Fibroblast of villous mesenchyme (primary cell): ENCODE results near the gene TCF7. TPM values are rescaled to one million over a fixed set of nuclear protein-coding genes. Genes with fewer than 3 reads are reported as not detected.

ENCODE experiments used
- DNase-seq: peaks from one replicate; pipeline ENCODE4 v3.0.0-alpha.2; 2010; ENCODE audit warnings: low read depth
- H3K4me3 ChIP-seq: 2 replicates; pipeline ENCODE4 v1.5.1; 2011; ENCODE audit warnings: low read depth, mild to moderate bottlenecking, low read length
- CTCF ChIP-seq: IDR thresholded peaks from 2 replicates; pipeline ENCODE4 v1.5.1; 2012; ENCODE audit warnings: low read depth, mild to moderate bottlenecking, low read length; ENCODE audit not compliant: insufficient read depth
- total RNA-seq: library from RNA; depleted of rRNA; stranded (reverse); fragments of >200 nt; gene quantifications from 2 replicates; pipeline ENCODE4 v1.2.3, GENCODE V29; 2012

Gene TCF7
- total RNA-seq, 1 donor: under 0.01 TPM

DNA sequence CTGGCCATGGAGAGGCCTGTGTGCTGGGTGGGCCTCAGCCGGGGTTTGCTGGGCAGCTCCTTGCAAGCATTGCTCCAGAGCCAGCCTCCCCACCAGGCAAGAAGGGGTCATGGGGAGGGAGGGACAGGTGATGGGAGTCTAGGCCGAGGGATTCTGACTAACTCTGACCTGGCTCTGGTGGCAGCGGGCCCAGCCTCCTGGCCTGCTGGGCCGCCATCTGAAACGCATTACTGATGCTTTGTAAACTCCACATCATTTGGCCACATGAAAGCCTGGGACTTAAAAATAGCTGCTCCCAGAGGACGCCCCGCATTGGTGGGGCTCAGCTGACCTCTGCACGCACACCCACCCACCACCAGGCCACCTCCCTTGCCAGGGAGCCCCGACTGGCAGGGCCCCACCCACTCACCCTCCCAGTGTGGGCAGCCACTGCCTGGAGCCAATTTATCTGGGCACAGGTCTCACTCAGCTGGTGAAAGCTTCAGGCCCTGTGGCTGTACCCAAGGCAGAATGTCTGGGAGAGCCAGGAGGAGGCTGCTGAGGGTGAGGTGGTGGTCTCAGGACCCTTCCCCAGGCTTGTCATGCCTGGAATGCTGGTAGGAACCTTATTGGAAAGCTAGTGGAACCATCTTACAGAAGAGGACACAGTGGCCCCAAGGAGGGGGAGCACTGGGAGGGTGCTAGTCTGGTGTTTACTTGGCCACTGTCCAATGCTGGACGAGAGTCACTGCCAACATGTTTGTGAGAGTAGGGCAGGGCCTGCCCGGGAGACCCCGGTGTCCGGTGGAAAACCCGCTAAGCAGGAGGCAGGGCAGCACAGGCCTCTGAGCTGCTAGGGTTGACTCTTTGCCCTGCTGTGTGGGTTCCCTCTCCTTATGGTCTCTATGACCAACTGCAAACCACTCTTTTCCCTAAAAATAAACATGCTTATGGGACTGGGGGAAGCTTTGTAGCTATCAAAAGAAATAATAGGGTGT, 10.8 kb downstream of the TCF7 start:
- TF ChIP-seq CTCF: no peak
- peak; percentile 75 for DNase-seq
- H3K4me3 ChIP-seq: no peak overlapping the region

DNA sequence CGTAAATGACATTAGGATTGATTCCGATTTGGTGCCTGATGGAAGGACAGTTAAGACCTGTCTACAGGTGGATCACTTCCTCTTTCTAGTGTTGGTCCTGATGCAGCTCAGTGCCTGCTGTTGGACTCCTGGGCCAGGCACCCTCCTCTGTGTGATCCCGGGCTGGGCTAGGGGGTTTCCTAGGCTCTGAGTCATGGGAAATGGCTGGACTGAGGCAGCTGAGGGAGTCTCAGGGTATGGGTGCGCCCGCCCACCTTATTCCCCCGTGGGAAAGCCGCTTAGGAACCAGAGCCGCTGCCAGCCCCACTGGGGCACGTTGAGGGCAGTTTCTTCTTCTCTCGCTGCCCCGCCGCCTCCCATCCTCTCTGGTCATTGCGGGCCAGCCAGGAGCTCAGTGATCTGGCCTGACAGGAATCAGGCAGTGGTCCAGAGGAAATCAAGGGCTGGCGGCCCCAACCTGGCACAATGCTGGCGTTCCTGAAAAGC, 12.9 kb downstream of the TCF7 start:
- H3K4me3 ChIP-seq: no peak overlapping the region
- DNase-seq: no peak
- TF ChIP-seq CTCF: no peak

GRCh38 chr5:134127988-134128647, 13.6 kb downstream of the TCF7 start:
- no peak for DNase-seq
- TF ChIP-seq CTCF: no peak
- no peak overlapping the region for H3K4me3 ChIP-seq

DNA sequence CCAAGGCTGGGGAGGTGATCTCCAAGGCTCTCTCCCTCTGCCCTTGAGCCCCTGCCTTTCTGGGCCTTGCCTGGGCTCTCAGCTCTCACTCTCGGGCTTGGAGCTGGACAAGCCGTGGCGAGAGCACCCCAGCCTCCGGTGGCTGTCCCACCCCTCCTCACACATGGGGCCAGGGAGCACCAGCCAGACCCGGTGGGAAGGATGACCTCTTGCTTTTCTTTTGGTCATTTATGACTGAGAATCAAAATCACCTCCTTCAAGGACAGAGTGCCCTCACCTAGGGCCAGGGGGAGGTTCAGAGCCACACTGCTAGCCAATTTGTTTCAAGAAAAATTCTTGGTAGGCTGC, 14.1 kb downstream of the TCF7 start:
- no peak for TF ChIP-seq CTCF
- H3K4me3 ChIP-seq: no peak overlapping the region

DNA sequence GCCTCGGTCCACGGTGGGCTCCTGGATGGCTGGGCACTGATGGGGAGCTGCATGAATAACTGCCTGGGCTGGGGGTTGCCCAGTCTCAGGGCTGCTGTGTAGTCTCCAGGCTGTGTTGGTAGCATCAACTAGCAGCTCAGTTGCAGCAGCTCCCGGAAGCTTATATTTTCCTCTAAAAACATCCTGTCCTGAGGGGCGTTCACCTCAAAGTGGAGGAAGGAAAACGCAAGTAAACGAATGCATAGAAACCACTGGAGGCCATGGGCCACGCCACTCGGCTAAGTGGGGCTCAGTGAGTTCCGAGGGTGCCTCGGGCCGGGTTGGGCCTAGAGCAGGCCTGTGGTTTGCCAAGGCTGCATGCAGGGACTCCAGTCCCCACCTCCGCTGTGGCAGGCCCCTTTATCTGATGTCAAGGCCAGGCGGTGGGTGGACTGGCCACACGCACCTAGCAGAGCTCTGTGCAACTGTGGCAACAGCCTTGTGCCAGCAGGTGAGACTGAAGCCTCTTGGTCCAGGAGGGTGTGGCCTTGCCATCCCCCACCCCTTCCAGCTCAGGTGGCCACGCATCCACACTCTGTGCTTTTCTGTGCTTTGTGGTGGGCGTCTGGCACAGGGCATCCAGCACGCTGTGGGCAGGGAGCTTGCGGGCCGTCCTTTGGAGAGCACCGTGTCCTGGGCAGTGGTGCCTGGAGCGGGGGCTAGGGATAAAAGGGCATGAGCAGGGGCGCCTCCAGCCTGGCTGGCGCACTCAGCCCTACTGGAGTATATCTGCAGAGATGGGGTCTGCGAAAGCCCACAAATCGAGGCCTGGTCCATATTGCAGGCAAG, 15.1 kb downstream of the TCF7 start:
- no peak overlapping the region for H3K4me3 ChIP-seq
- TF ChIP-seq CTCF: no peak
- no peak for DNase-seq

More for the DNA sequence above, 14.1 kb downstream of the TCF7 start:
- DNase-seq: no peak

DNA sequence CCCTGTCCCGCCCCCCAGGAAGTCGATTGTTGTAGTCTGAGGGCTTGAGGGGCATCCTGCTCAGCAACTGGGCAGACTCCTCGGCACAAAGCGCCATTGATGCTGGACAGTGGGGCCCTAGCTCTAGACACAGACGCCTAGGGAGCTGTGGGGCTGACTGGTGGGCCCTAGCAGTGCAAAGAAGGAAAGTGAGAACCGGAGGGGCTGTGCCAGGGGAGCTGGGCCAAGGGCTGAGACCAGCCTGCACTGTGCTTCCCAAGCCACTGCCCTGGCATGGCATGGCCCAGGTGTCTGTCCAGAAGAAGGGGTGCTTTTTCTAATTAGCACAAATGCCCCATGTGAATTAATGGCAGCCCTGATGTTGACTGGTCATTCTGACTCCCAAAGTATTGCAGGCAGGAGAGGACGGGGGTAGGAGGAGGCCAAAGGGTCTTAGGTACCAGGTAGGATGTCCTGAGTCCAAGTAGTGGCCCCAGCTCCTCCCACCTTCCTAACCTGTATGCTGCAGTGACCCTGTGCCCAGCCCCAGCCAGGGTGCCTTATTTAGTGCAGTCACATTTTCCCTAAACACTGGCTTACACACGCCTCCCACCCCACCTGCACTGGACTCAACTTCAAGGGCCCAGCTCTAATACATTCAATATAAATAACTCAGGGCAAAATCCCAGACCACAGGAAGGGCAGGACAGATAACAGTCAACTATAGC, 15.9 kb downstream of the TCF7 start:
- TF ChIP-seq CTCF: no peak
- no peak overlapping the region for H3K4me3 ChIP-seq
- DNase-seq: no peak
